Lower lobe of right lung (tissue), 2 donors: ENCODE results near the gene C11orf86. TPM values are rescaled to one million over a fixed set of nuclear protein-coding genes. Genes with fewer than 3 reads are reported as not detected.

Experiments used
- ATAC-seq, 2 donors: fragments of 200-7000 bp; cut with Tn5 transposase; one replicate each; pipeline ENCODE4 v1.9.1; 2020 to 2022; ENCODE audit warnings: mild to moderate bottlenecking in 2 of 2, moderate library complexity in 2 of 2
- DNase-seq: peaks from one replicate; pipeline ENCODE4 v3.0.0-alpha.2; 2020
- H3K27ac ChIP-seq: fragments of 200-600 bp; one replicate; pipeline ENCODE4 v1.8.0; 2022
- H3K27me3 ChIP-seq: fragments of 200-600 bp; one replicate; pipeline ENCODE4 v1.8.0; 2022; ENCODE audit warnings: low read depth
- H3K36me3 ChIP-seq: fragments of 200-600 bp; one replicate; pipeline ENCODE4 v1.8.0; 2022; ENCODE audit warnings: mild to moderate bottlenecking
- H3K4me1 ChIP-seq: fragments of 200-600 bp; one replicate; pipeline ENCODE4 v1.8.0; 2022
- H3K4me3 ChIP-seq: fragments of 200-600 bp; one replicate; pipeline ENCODE4 v1.8.0; 2022; ENCODE audit warnings: mild to moderate bottlenecking
- H3K9me3 ChIP-seq: fragments of 200-600 bp; one replicate; pipeline ENCODE4 v1.8.0; 2022
- intact Hi-C: fragments of 100-400 bp; cut with DNase I; formaldehyde crosslinking; loops from one replicate; pipeline ENCODE4 v1.11.0; 2022
- total RNA-seq: library from RNA; stranded (reverse); fragmentation: NEBNext Ultra II Directional; extraction: Animal tissue kit (Norgen Biotek cat#: 25700); gene quantifications from one replicate; pipeline ENCODE4 v1.2.1, GENCODE V29; 2021
- TF ChIP-seq, protein P1 (sequence below): fragments of 200-600 bp; IDR thresholded peaks from one replicate; pipeline ENCODE4 v1.8.0; 2022; ENCODE audit warnings: antibody characterized with exemption, mild to moderate bottlenecking
- donor health status: DM: no; HTN: yes; CAD: no; lungs with severe emphysema.

C11orf86 gene
- total RNA-seq, 1 donor from 2014 or later, result not detected

GRCh38 chr11:67015048-67015447 is 39.9 kb downstream of the C11orf86 start:
- H3K4me1 ChIP-seq, result no peaks in the 10 kb centered on the region
- H3K27ac ChIP-seq, result no peak overlapping the region
- no peak overlapping the region for H3K4me3 ChIP-seq
- no peaks in the 10 kb centered on the region for H3K9me3 ChIP-seq
- ATAC-seq (no peak), DNase-seq (no peak)
- no peaks in the 10 kb centered on the region for H3K36me3 ChIP-seq
- H3K27me3 ChIP-seq, result no peaks in the 10 kb centered on the region
- intact Hi-C loops, result no loop called here
- TF ChIP-seq, protein P1, sequence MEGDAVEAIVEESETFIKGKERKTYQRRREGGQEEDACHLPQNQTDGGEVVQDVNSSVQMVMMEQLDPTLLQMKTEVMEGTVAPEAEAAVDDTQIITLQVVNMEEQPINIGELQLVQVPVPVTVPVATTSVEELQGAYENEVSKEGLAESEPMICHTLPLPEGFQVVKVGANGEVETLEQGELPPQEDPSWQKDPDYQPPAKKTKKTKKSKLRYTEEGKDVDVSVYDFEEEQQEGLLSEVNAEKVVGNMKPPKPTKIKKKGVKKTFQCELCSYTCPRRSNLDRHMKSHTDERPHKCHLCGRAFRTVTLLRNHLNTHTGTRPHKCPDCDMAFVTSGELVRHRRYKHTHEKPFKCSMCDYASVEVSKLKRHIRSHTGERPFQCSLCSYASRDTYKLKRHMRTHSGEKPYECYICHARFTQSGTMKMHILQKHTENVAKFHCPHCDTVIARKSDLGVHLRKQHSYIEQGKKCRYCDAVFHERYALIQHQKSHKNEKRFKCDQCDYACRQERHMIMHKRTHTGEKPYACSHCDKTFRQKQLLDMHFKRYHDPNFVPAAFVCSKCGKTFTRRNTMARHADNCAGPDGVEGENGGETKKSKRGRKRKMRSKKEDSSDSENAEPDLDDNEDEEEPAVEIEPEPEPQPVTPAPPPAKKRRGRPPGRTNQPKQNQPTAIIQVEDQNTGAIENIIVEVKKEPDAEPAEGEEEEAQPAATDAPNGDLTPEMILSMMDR, result no peak

DNA sequence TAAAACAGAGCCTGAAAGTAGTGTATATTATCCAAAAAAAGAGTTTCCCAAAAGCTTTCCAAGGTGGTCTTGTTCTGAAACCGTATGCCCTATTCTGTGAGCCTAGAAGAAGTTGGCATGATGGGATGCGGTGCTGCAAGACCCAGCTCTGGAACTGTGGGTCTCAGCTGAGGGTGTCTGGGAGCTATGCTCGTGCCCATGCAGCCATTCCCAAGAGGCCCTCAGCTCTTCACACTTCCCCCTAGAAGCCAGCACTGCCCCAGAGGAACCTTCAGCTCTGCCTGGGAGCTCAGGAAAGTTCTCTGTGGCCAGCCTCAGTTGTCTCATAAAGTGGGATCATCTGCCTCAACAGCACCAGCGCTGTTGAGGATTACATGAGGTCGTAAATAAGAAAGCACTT is 41.4 kb downstream of the C11orf86 start:
- no peak for ATAC-seq
- no peak overlapping the region for H3K4me3 ChIP-seq
- H3K27ac ChIP-seq, result no peak overlapping the region
- TF ChIP-seq, protein P1, result no peak
- no peaks in the 10 kb centered on the region for H3K4me1 ChIP-seq
- no peak for DNase-seq
- H3K9me3 ChIP-seq, result no peaks in the 10 kb centered on the region
- H3K27me3 ChIP-seq, result no peaks in the 10 kb centered on the region
- intact Hi-C loops, result no loop called here
- H3K36me3 ChIP-seq, result no peaks in the 10 kb centered on the region

GRCh38 chr11:67020949-67021348 is 45.8 kb downstream of the C11orf86 start:
- peaks cover 13% of the 10 kb centered on the region for H3K4me1 ChIP-seq
- TF ChIP-seq, protein P1, result no peak
- H3K4me3 ChIP-seq, result no peak overlapping the region
- no peak overlapping the region for H3K27ac ChIP-seq
- intact Hi-C loops, result no loop called here
- DNase-seq (no peak), ATAC-seq (no peak)
- H3K36me3 ChIP-seq, result no peaks in the 10 kb centered on the region
- H3K27me3 ChIP-seq, result peaks cover 30% of the 10 kb centered on the region
- no peaks in the 10 kb centered on the region for H3K9me3 ChIP-seq

DNA sequence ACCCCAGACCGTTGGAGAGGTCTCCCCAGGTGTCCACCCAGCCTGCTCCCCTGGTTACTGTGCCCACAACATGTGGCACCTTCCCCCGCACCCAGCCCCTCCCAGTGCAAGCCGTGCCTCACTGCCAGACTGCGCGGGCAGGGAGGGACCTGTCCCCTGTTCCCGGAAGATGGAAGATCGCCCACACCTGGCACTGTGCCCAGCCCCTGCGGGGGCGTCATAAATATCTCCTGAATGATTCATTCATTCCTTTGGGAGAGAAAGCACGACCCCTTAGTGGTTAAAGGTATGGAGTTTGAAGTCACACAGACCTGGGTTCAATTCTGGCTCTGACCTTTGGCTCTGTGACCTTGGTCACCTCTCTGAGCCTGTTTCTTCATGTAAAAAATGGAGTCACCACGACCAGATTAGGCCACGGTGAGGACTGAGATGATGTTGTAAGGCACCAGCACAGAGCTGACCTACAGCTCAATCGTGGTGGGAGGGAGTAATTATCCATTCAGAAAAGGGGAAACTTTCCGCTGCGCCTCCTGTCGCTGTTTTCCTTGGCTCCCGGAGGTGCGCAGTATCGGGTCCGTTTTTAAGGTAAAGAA is 47.3 kb downstream of the C11orf86 start:
- Histone ChIP-seq H3K4me3 (peak overlapping the region; percentile 34), H3K27me3 (peaks cover 30% of the 10 kb centered on the region), H3K27ac (no peak overlapping the region), H3K9me3 (no peaks in the 10 kb centered on the region), H3K4me1 (peaks cover 13% of the 10 kb centered on the region), H3K36me3 (no peaks in the 10 kb centered on the region)
- ATAC-seq, result no peak
- intact Hi-C loops, result no loop called here
- TF ChIP-seq, protein P1, result no peak
- DNase-seq, result no peak

DNA sequence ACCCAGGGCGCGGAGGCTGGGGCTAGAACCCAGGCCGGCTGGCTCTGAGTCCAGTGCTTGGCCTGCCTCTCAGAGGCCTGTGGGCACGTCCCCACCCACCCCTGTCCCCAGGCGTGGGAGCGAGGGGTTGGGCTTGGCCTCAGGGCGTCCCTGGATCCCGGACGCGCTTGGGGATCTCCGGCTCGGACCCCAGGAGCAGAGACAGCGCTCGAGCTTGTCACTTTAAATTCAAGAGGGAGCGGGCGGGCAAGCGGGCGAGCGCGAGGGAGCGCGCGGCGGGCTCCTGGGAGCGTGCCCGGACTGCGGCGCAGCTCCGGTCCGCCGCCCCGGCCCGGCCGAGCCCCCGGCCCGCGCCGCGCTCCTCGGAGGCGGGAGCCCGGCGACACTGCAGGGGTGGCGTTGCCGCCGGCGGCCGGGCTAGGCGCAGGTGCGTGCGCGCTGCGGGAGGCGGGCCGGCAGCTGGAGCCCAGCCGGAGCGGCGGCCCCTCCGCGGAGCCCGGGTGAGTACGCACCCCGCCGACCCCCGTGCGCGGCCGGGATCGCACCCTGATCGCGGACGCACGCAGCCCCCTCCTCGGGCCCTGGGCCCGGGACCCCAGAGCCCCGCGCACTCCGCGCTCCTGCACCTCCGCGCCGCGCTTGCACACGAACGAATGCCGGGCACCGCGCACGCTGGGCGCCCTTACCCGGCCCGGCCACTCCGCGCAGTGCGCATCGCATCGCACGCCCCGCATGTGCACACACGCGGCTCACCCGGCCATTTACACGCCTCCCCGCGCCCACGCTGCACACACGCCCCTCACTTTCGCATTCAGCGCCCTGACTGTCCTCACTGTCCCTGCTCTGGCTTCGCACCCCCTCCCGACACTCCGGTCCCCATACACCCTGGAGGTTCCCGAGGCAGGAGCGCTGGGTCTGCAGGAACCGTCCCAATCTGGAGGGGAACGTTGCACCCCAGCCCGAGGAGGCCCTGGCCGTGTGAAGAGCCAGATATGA is 48.2 kb downstream of the C11orf86 start, which contains the start of gene SYT12:
SYT12 (plus strand) TSS at position 174 of the 996 bp plus-strand sequence. CDS start 7,011 bp downstream, outside the sequence.
- ATAC-seq (peak; percentile 12 to 36), DNase-seq (no peak)
- TF ChIP-seq, protein P1, result no peak
- intact Hi-C loops, result no loop called here
- Histone ChIP-seq H3K4me3 (peak within 1 kb of the TSS; percentile 45), H3K27ac (no peak within 1 kb of the TSS), H3K4me1 (peaks cover 13% of the 10 kb centered on the region), H3K27me3 (peaks cover 30% of the 10 kb centered on the region), H3K9me3 (no peaks in the 10 kb centered on the region), H3K36me3 (no peaks in the 10 kb centered on the region)
